AG04449 (cell line): ENCODE data around the gene ACR.

Experiments
- CTCF ChIA-PET: fragments of 350-600 bp; formaldehyde crosslinking; extraction: SDS; loops from one replicate; lab custom pipeline; 2021; ENCODE audit warnings: antibody characterized with exemption; lab: Yijun Ruan, JAX
- POLR2A ChIA-PET: fragments of 400-600, 350-600 bp; formaldehyde crosslinking; extraction: SDS; loops from one replicate; lab custom pipeline; 2020; ENCODE audit warnings: antibody characterized with exemption, inconsistent platforms; lab: Yijun Ruan, JAX
- DNase-seq: peaks from one replicate; pipeline ENCODE4 v3.0.0-alpha.2; 2010; ENCODE audit warnings: low read depth, low spot score
- H3K4me3 ChIP-seq: 2 replicates; pipeline ENCODE4 v1.5.1; 2011; ENCODE audit warnings: low read depth, mild to moderate bottlenecking, control low read depth, low read length
- CTCF ChIP-seq: IDR thresholded peaks from one replicate; pipeline ENCODE4 v1.5.1; 2011; ENCODE audit warnings: mild to moderate bottlenecking, moderate library complexity, low read length, control low read depth, inconsistent platforms; ENCODE audit not compliant: insufficient read depth; ENCODE audit errors: missing control alignments

The ACR gene

GRCh38 chr22:50694766-50695420 is 43.1 kb upstream of the ACR start:
- no peak overlapping the region for H3K4me3 ChIP-seq
- no peak for TF ChIP-seq CTCF
- DNase-seq, result no peak
- POLR2A ChIA-PET, result no interaction called here
- CTCF ChIA-PET, result interaction anchor here (1.0 to 5.7 kb wide), 8 partner anchors 10 to 169 kb away, joined by 3 to 36 read pairs (median 4); partner anchors contain the start of gene ARSA

- DNase-seq, result no peak
- TF ChIP-seq CTCF, result no peak
- H3K4me3 ChIP-seq, result no peak overlapping the region
- CTCF ChIA-PET, result interaction anchor here (0.7 to 5.7 kb wide), 17 partner anchors 12 to 186 kb away, joined by 3 to 36 read pairs (median 4); partner anchors contain the start of genes ARSA and SCO2
- POLR2A ChIA-PET, result no interaction called here
Measured at GRCh38 chr22:50695421-50696250, 42.4 kb upstream of the ACR start.

GRCh38 chr22:50696251-50696798 is 41.7 kb upstream of the ACR start:
- DNase-seq, result no peak
- POLR2A ChIA-PET, result no interaction called here
- no peak for TF ChIP-seq CTCF
- H3K4me3 ChIP-seq, result no peak overlapping the region
- CTCF ChIA-PET, result interaction anchor here (0.7 to 2.2 kb wide), 16 partner anchors 11 to 187 kb away, joined by 3 to 12 read pairs (median 4); partner anchors contain the start of genes ARSA and SCO2

GRCh38 chr22:50696799-50697561 is 41.0 kb upstream of the ACR start:
- CTCF ChIA-PET, result interaction anchor here (0.6 to 2.2 kb wide), 13 partner anchors 11 to 188 kb away, joined by 3 to 12 read pairs (median 4); partner anchors contain the start of genes ARSA and SCO2
- POLR2A ChIA-PET, result no interaction called here
- peak overlapping the region; percentile 58 for H3K4me3 ChIP-seq
- no peak for DNase-seq
- TF ChIP-seq CTCF, result peak; percentile 84

- POLR2A ChIA-PET, result no interaction called here
Measured at GRCh38 chr22:50697667-50698506, 40.1 kb upstream of the ACR start.

More at GRCh38 chr22:50697667-50698506, 40.1 kb upstream of the ACR start:
- CTCF ChIA-PET, result interaction anchor here (1.0 to 2.0 kb wide), 6 partner anchors 11 to 172 kb away, joined by 3 to 6 read pairs (median 4); no protein-coding TSS in a partner anchor
- no peak for TF ChIP-seq CTCF
- no peak for DNase-seq
- peak overlapping the region; percentile 58 for H3K4me3 ChIP-seq
